HL-60 (cell line): Measurements from ENCODE around the gene SATB2.

Experiments
- GABPA ChIP-seq: IDR thresholded peaks from 2 replicates; pipeline ENCODE4 v1.6.1; 2012; ENCODE audit warnings: low read depth
- POLR2AphosphoS5 ChIP-seq: IDR thresholded peaks from 2 replicates; pipeline ENCODE4 v1.6.1; 2012; ENCODE audit warnings: low read depth
- SPI1 ChIP-seq: IDR thresholded peaks from 2 replicates; pipeline ENCODE4 v1.6.1; 2012; ENCODE audit warnings: low read depth, mild to moderate bottlenecking, borderline replicate concordance
- TF ChIP-seq, protein P1 (sequence below): IDR thresholded peaks from one replicate; pipeline ENCODE4 v1.5.1; 2011; ENCODE audit warnings: low read length, control low read depth, inconsistent platforms; ENCODE audit not compliant: insufficient read depth
- TF ChIP-seq, protein P2 (sequence below): IDR thresholded peaks from 2 replicates; pipeline ENCODE4 v1.6.1; 2012; ENCODE audit warnings: low read depth; ENCODE audit not compliant: insufficient replicate concordance

DNA sequence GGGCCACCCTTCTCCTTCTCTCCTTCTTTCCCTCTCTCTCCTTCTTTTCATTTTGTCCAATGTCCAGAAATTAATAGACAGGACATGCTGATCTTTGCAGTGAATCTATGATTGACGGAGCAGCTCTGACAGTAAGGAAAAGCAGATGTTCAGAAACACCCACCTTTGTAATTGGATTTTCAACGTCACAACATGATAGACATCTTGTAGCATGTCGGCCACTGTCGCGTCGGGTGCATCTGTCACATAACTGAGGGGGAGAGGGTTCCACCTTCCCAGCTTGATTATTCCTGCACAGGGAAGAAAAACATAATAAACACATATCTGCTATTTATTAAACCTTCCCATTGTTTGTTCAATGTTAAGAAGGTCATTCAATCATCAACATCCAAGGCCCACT is 76.2 kb downstream of the SATB2 start:
- TF ChIP-seq, protein P1, sequence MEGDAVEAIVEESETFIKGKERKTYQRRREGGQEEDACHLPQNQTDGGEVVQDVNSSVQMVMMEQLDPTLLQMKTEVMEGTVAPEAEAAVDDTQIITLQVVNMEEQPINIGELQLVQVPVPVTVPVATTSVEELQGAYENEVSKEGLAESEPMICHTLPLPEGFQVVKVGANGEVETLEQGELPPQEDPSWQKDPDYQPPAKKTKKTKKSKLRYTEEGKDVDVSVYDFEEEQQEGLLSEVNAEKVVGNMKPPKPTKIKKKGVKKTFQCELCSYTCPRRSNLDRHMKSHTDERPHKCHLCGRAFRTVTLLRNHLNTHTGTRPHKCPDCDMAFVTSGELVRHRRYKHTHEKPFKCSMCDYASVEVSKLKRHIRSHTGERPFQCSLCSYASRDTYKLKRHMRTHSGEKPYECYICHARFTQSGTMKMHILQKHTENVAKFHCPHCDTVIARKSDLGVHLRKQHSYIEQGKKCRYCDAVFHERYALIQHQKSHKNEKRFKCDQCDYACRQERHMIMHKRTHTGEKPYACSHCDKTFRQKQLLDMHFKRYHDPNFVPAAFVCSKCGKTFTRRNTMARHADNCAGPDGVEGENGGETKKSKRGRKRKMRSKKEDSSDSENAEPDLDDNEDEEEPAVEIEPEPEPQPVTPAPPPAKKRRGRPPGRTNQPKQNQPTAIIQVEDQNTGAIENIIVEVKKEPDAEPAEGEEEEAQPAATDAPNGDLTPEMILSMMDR = no peak
- TF ChIP-seq POLR2AphosphoS5 (no peak), GABPA (no peak), SPI1 (no peak)
- TF ChIP-seq, protein P2, sequence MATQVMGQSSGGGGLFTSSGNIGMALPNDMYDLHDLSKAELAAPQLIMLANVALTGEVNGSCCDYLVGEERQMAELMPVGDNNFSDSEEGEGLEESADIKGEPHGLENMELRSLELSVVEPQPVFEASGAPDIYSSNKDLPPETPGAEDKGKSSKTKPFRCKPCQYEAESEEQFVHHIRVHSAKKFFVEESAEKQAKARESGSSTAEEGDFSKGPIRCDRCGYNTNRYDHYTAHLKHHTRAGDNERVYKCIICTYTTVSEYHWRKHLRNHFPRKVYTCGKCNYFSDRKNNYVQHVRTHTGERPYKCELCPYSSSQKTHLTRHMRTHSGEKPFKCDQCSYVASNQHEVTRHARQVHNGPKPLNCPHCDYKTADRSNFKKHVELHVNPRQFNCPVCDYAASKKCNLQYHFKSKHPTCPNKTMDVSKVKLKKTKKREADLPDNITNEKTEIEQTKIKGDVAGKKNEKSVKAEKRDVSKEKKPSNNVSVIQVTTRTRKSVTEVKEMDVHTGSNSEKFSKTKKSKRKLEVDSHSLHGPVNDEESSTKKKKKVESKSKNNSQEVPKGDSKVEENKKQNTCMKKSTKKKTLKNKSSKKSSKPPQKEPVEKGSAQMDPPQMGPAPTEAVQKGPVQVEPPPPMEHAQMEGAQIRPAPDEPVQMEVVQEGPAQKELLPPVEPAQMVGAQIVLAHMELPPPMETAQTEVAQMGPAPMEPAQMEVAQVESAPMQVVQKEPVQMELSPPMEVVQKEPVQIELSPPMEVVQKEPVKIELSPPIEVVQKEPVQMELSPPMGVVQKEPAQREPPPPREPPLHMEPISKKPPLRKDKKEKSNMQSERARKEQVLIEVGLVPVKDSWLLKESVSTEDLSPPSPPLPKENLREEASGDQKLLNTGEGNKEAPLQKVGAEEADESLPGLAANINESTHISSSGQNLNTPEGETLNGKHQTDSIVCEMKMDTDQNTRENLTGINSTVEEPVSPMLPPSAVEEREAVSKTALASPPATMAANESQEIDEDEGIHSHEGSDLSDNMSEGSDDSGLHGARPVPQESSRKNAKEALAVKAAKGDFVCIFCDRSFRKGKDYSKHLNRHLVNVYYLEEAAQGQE = no peak
